A673 (cell line): ENCODE results near the gene LMO2. TPM values are rescaled to one million over a fixed set of nuclear protein-coding genes. Genes with fewer than 3 reads are reported as not detected.
"Not testable (repeated sequence)": the region's sequence is repeated elsewhere in the genome, so short reads cannot be mapped to it uniquely, and the experiment has no call there.

ENCODE experiments used
- BruUV-seq: library from RNA; stranded (reverse); fragments of 400-500 nt; replicated peaks from 2 replicates; lab custom pipeline; 2021; lab: Mats Ljungman, UMichigan
- CTCF ChIA-PET: fragments of 300-600 bp; sonication (Branson Sonifier 250); formaldehyde crosslinking; loops from one replicate; lab custom pipeline; 2022; ENCODE audit warnings: antibody characterized with exemption; lab: Charles Lee
- POLR2A ChIA-PET: fragments of 300-600 bp; sonication (Branson Sonifier 250); formaldehyde crosslinking; loops from one replicate; lab custom pipeline; 2022; ENCODE audit warnings: antibody characterized with exemption; ENCODE audit not compliant: low non-redundant PET; lab: Charles Lee
- DNase-seq: peaks from one replicate; pipeline ENCODE4 v3.0.0-alpha.2; 2015; ENCODE audit warnings: low spot score
- H3K27ac ChIP-seq: fragments of 200-600 bp; sonication (generic); 2 replicates; pipeline ENCODE4 v1.5.1; 2016; ENCODE audit warnings: mixed run types, low read depth, mild to moderate bottlenecking, mixed read lengths, antibody characterized with exemption, low read length; ENCODE audit not compliant: poor library complexity, severe bottlenecking
- H3K27me3 ChIP-seq: fragments of 200-600 bp; sonication (generic); replicated peaks from 2 replicates; pipeline ENCODE4 v1.6.1; 2017; ENCODE audit warnings: mixed run types, low read depth, mild to moderate bottlenecking, mixed read lengths, antibody characterized with exemption, low read length; ENCODE audit not compliant: insufficient read depth, poor library complexity
- H3K36me3 ChIP-seq: fragments of 200-600 bp; sonication (generic); 2 replicates; pipeline ENCODE4 v1.6.1; 2016; ENCODE audit warnings: mixed run types, mild to moderate bottlenecking, mixed read lengths, antibody characterized with exemption, low read length; ENCODE audit not compliant: insufficient read depth, poor library complexity, severe bottlenecking
- H3K4me1 ChIP-seq: fragments of 200-600 bp; sonication (generic); 2 replicates; pipeline ENCODE4 v1.6.1; 2017; ENCODE audit warnings: mixed run types, mild to moderate bottlenecking, mixed read lengths, antibody characterized with exemption, low read length; ENCODE audit not compliant: insufficient read depth, poor library complexity, severe bottlenecking
- H3K4me3 ChIP-seq: fragments of 200-600 bp; sonication (generic); 2 replicates; pipeline ENCODE4 v1.5.1; 2016; ENCODE audit warnings: low read depth, mixed run types, mild to moderate bottlenecking, mixed read lengths, low read length; ENCODE audit not compliant: poor library complexity, severe bottlenecking
- H3K9me3 ChIP-seq: fragments of 200-600 bp; sonication (generic); 2 replicates; pipeline ENCODE4 v1.6.1; 2016; ENCODE audit warnings: mixed run types, low read depth, mild to moderate bottlenecking, mixed read lengths, antibody characterized with exemption, low read length; ENCODE audit not compliant: poor library complexity, severe bottlenecking
- EZH2 ChIP-seq: fragments of 200-600 bp; sonication (generic); IDR thresholded peaks from 2 replicates; pipeline ENCODE4 v1.6.1; 2017; ENCODE audit warnings: borderline replicate concordance, low read depth, mild to moderate bottlenecking, mixed read lengths, antibody characterized with exemption, low read length; ENCODE audit not compliant: poor library complexity, severe bottlenecking
- intact Hi-C: fragments of 100-400 bp; cut with micrococcal nuclease; formaldehyde crosslinking; loops from one replicate; pipeline ENCODE4 v1.10.0; 2022; ENCODE audit not compliant: unreplicated experiment
- total RNA-seq: library from RNA; stranded (reverse); gene quantifications from 2 replicates; pipeline ENCODE4 v1.2.3, GENCODE V29; 2021
- TF ChIP-seq, protein P1 (sequence below): fragments of 300-800, 200-600 bp; sonication (generic); conservative IDR thresholded peaks from 2 replicates; pipeline ENCODE4 v1.5.1; 2017; ENCODE audit warnings: low read depth, mild to moderate bottlenecking, antibody characterized with exemption, low read length, moderate library complexity, mixed read lengths

Gene LMO2
- total RNA-seq, 1 experiment from 2014 or later: 39.0 TPM

DNA sequence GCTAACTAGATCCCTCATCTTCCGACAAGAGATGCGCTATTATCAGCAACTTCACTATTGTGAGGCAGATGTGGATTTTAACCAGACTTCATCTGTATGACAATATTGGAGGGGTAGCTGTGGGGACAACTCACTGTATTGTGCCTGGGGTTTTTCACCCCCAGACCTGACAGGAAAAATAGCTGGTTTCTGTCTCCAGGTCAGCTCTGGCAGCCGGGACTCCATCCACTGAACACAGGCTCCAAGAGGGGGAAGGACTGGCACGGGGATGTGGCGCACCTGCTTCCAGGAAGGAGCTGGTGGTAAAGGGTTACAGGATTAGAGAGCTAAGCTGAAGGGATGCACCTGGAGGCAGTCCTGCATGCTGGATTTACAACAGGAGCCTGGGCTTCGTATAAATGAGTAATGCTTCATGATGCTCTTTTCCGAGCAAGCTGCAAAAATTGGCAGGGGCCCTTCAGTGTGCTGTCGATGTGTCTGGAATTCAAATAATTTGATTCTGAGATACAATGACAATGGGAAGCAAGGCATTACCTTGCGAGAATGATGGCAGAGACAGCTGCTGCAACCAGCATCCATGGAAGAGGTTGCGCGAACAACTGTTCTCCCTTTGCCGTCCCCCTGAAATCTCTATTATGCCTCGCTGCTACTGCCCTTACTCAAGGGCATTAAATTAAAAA lies 49.5 kb downstream of the LMO2 start:
- Histone ChIP-seq H3K9me3 (no peaks in the 10 kb centered on the region), H3K4me1 (peaks cover 21% of the 10 kb centered on the region), H3K36me3 (no peaks in the 10 kb centered on the region), H3K4me3 (no peak overlapping the region), H3K27me3 (no peaks in the 10 kb centered on the region), H3K27ac (no peak overlapping the region)
- BruUV-seq: no TSS peak
- no peak for DNase-seq
- TF ChIP-seq, protein P1, sequence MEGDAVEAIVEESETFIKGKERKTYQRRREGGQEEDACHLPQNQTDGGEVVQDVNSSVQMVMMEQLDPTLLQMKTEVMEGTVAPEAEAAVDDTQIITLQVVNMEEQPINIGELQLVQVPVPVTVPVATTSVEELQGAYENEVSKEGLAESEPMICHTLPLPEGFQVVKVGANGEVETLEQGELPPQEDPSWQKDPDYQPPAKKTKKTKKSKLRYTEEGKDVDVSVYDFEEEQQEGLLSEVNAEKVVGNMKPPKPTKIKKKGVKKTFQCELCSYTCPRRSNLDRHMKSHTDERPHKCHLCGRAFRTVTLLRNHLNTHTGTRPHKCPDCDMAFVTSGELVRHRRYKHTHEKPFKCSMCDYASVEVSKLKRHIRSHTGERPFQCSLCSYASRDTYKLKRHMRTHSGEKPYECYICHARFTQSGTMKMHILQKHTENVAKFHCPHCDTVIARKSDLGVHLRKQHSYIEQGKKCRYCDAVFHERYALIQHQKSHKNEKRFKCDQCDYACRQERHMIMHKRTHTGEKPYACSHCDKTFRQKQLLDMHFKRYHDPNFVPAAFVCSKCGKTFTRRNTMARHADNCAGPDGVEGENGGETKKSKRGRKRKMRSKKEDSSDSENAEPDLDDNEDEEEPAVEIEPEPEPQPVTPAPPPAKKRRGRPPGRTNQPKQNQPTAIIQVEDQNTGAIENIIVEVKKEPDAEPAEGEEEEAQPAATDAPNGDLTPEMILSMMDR: no peak
- TF ChIP-seq EZH2: no peak
- CTCF ChIA-PET: interaction anchor here (1.0 to 1.1 kb wide), 2 partner anchors 13 to 16 kb away, joined by 3 to 4 read pairs; no protein-coding TSS in a partner anchor
- POLR2A ChIA-PET: no interaction called here
- intact Hi-C loops: no loop called here

DNA sequence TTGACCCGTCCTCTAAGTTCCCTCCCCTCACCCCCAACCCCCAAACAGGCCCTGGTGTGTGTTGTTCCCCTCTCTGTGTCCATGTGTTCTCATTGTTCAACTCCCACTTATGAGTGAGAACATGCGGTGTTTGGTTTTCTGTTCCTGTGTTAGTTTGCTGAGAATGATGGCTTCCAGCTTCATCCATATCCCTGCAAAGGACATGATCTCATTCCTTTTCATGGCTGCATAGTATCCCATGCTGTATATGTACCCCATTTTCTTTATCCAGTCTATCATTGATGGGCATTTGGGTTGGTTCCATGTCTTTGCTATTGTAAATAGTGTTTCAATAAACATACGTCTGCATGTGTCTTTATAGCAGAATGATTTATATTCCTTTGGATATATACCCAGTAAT lies 53.6 kb downstream of the LMO2 start:
- POLR2A ChIA-PET, CTCF ChIA-PET: not testable (repeated sequence)
- intact Hi-C loops: loop anchor here (5.0 to 10.0 kb wide), 3 partner anchors 307 to 654 kb away; no protein-coding TSS in a partner anchor

DNA sequence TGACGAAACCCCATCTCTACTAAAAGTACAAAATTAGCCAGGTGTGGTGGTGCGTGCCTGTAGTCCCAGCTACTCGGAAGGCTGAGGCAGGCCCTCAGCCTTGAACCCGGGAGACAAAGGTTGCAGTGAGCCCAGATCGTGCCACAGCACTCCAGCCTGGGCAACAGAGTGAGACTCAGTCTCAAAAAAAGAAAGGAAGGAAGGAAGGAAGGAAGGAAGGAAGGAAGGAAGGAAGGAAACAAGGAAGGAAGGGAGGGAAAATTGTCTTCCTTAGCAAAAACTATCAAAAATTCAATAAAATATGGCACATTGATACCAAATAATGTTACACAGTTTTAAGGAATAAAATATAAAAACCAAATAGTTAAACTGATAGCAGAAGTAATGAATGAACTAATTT lies 54.5 kb downstream of the LMO2 start:
- H3K9me3 ChIP-seq, H3K27me3 ChIP-seq, BruUV-seq, H3K4me3 ChIP-seq, POLR2A ChIA-PET, H3K36me3 ChIP-seq: not testable (repeated sequence)
- peak; percentile 75 for DNase-seq
- Histone ChIP-seq H3K4me1 (peaks cover 39% of the 10 kb centered on the region), H3K27ac (peak overlapping the region; percentile 57)
- intact Hi-C loops: loop anchor here (1.0 to 10.0 kb wide), 4 partner anchors 209 to 655 kb away; no protein-coding TSS in a partner anchor
- CTCF ChIA-PET: interaction anchor here (1.0 kb wide), 1 partner anchor 208 kb away, joined by 14 read pairs; no protein-coding TSS in a partner anchor

More for the DNA sequence above, 53.6 kb downstream of the LMO2 start:
- BruUV-seq, H3K4me3 ChIP-seq, H3K27me3 ChIP-seq, DNase-seq, H3K36me3 ChIP-seq, H3K9me3 ChIP-seq: not testable (repeated sequence)
- Histone ChIP-seq H3K27ac (peak overlapping the region; percentile 57), H3K4me1 (peaks cover 39% of the 10 kb centered on the region)

DNA sequence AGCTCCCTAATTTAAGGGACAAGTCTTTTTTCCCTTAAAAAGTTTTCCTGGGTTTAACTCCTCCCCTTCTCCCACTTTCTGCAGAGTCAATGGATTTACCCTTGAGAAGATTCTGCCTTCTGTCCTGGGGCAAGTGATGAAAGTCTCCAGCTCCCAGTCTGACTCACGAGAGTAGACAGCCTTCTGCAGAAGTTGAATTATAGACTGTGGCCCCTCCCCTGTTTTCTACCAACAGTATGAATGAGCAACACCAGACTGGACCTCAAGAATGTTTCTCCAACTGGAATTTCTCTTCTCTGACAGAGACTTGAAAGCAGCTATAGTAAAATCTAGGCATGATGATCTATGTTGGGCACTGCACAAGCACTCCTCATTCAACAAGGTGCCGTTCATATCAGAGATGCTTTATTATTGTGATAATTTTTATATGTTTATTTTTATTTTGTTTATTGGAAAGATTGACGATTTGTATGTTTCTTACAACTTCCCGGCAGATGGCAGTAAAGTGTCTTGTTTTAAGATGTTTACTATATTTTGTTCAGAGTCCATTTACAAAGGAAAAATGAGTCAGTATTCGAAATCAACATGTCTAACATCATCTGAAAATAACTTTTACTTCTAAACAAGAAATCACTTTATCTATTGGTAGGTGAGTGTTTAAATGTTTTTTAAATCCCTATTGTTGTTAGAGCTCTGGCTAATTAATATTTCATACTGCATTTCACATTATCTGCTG lies 56.6 kb downstream of the LMO2 start:
- no peaks in the 10 kb centered on the region for H3K9me3 ChIP-seq

More for the DNA sequence above, 56.6 kb downstream of the LMO2 start:
- peak; percentile 89 for DNase-seq
- Histone ChIP-seq H3K27ac (peak overlapping the region; percentile 57), H3K27me3 (no peaks in the 10 kb centered on the region), H3K4me1 (peaks cover 39% of the 10 kb centered on the region), H3K4me3 (peak overlapping the region; percentile 24), H3K36me3 (no peaks in the 10 kb centered on the region)
- TF ChIP-seq, protein P1: peak; percentile 86
- TF ChIP-seq EZH2: no peak
- intact Hi-C loops: loop anchor here (1.0 to 10.0 kb wide), 6 partner anchors 136 to 657 kb away; no protein-coding TSS in a partner anchor
- BruUV-seq: no TSS peak
- ChIA-PET CTCF (interaction anchor here (0.5 to 3.1 kb wide), 14 partner anchors 11 to 633 kb away, joined by 3 to 27 read pairs (median 4); no protein-coding TSS in a partner anchor), POLR2A (interaction anchor here (0.6 kb wide), 1 partner anchor 16 kb away, joined by 3 read pairs; no protein-coding TSS in a partner anchor)
